ENCODE results near the gene CPNE7.

Gene CPNE7

GRCh38 chr16:89549007-89549700 lies 26.4 kb upstream of the CPNE7 start:
- TF ChIP-seq ZFX (IDR thresholded peaks at IDR 0.05; ENCODE audit: borderline replicate concordance) (no peak), CTCF (IDR thresholded peaks at IDR 0.05) (no peak)
- H3K27ac ChIP-seq = no peak overlapping the region

GRCh38 chr16:89550421-89551007 lies 25.0 kb upstream of the CPNE7 start:
- no peak for TF ChIP-seq CTCF (IDR thresholded peaks at IDR 0.05)
- no peak for TF ChIP-seq ZFX (IDR thresholded peaks at IDR 0.05; ENCODE audit: borderline replicate concordance)
- no peak overlapping the region for H3K27ac ChIP-seq

- TF ChIP-seq ZFX (IDR thresholded peaks at IDR 0.05; ENCODE audit: borderline replicate concordance) (no peak), CTCF (IDR thresholded peaks at IDR 0.05) (no peak)
- no peak overlapping the region for H3K27ac ChIP-seq
Measured at GRCh38 chr16:89552329-89552728, 23.2 kb upstream of the CPNE7 start.

- TF ChIP-seq ZFX (IDR thresholded peaks at IDR 0.05; ENCODE audit: borderline replicate concordance) = no peak
- no peak for TF ChIP-seq CTCF (IDR thresholded peaks at IDR 0.05)
- no peak overlapping the region for H3K27ac ChIP-seq
Measured at GRCh38 chr16:89552913-89553312, 22.6 kb upstream of the CPNE7 start.

- TF ChIP-seq ZFX (IDR thresholded peaks at IDR 0.05; ENCODE audit: borderline replicate concordance) = no peak
- no peak overlapping the region for H3K27ac ChIP-seq
Measured at GRCh38 chr16:89553733-89554132, 21.8 kb upstream of the CPNE7 start.

GRCh38 chr16:89554343-89554742 lies 21.2 kb upstream of the CPNE7 start:
- no peak overlapping the region for H3K27ac ChIP-seq
- no peak for TF ChIP-seq ZFX (IDR thresholded peaks at IDR 0.05; ENCODE audit: borderline replicate concordance)
- no peak for TF ChIP-seq CTCF (IDR thresholded peaks at IDR 0.05)

- TF ChIP-seq CTCF (IDR thresholded peaks at IDR 0.05) (no peak), ZFX (IDR thresholded peaks at IDR 0.05; ENCODE audit: borderline replicate concordance) (no peak)
- H3K27ac ChIP-seq = no peak overlapping the region
Measured at GRCh38 chr16:89555265-89555664, 20.3 kb upstream of the CPNE7 start.

All from 22Rv1 (cell line).